PC-9 (cell line): ENCODE results near the gene DLG4. TPM values are rescaled to one million over a fixed set of nuclear protein-coding genes. Genes with fewer than 3 reads are reported as not detected.

Experiments
- BruUV-seq: library from RNA; stranded (reverse); fragments of 400-500 nt; replicated peaks from 2 replicates; lab custom pipeline; 2021; lab: Mats Ljungman, UMichigan
- CTCF ChIA-PET: fragments of 300-600 bp; sonication (Branson Sonifier 250); formaldehyde crosslinking; loops from one replicate; lab custom pipeline; 2022; ENCODE audit warnings: antibody characterized with exemption; lab: Charles Lee
- POLR2A ChIA-PET: fragments of 300-600 bp; sonication (Branson Sonifier 250); formaldehyde crosslinking; loops from one replicate; lab custom pipeline; 2022; ENCODE audit warnings: antibody characterized with exemption; ENCODE audit not compliant: unreplicated experiment; lab: Charles Lee
- DNase-seq, 2 experiments: peaks; one replicate each; pipeline versions ENCODE4 v3.0.0 to v3.0.0-alpha.2; 2015 to 2022; ENCODE audit warnings: mixed read lengths in 1 of 2
- H2AFZ ChIP-seq: fragments of 200-600 bp; sonication (generic); 2 replicates; pipeline ENCODE4 v1.8.1; 2017; ENCODE audit warnings: antibody characterized with exemption
- H3F3A ChIP-seq: fragments of 200-600 bp; sonication (generic); 2 replicates; pipeline ENCODE4 v1.8.1; 2017; ENCODE audit warnings: antibody characterized with exemption, mild to moderate bottlenecking, low read depth; ENCODE audit not compliant: insufficient read depth
- H3K27ac ChIP-seq: fragments of 200-600 bp; sonication (generic); 2 replicates; pipeline ENCODE4 v1.6.1; 2016; ENCODE audit warnings: mixed run types
- H3K27me3 ChIP-seq: fragments of 200-600 bp; sonication (generic); 2 replicates; pipeline ENCODE4 v1.6.1; 2016; ENCODE audit warnings: low read depth, mixed run types; ENCODE audit not compliant: insufficient read depth
- H3K36me3 ChIP-seq: fragments of 200-600 bp; sonication (generic); 2 replicates; pipeline ENCODE4 v1.6.1; 2016; ENCODE audit warnings: low read depth, mixed run types
- H3K4me1 ChIP-seq: fragments of 200-600 bp; sonication (generic); replicated peaks from 2 replicates; pipeline ENCODE4 v1.6.1; 2016; ENCODE audit warnings: mixed run types; ENCODE audit not compliant: insufficient read depth
- H3K4me2 ChIP-seq: fragments of 200-600 bp; sonication (generic); 2 replicates; pipeline ENCODE4 v1.6.1; 2017; ENCODE audit warnings: mixed run types
- H3K4me3 ChIP-seq: fragments of 200-600 bp; sonication (generic); 2 replicates; pipeline ENCODE4 v1.6.1; 2016; ENCODE audit warnings: mixed run types
- H3K79me2 ChIP-seq: fragments of 200-600 bp; sonication (generic); 2 replicates; pipeline ENCODE4 v1.6.1; 2017; ENCODE audit warnings: low read depth, mixed run types
- H3K9me2 ChIP-seq: fragments of 200-600 bp; sonication (generic); 2 replicates; pipeline ENCODE4 v1.8.1; 2017; ENCODE audit warnings: mild to moderate bottlenecking; ENCODE audit not compliant: insufficient read depth
- H3K9me3 ChIP-seq: fragments of 200-600 bp; sonication (generic); 2 replicates; pipeline ENCODE4 v1.8.1; 2016; ENCODE audit warnings: low read depth; ENCODE audit not compliant: insufficient read depth
- H4K20me1 ChIP-seq: fragments of 200-600 bp; sonication (generic); 2 replicates; pipeline ENCODE4 v1.8.1; 2017; ENCODE audit not compliant: insufficient read depth
- EZH2 ChIP-seq: fragments of 200-600 bp; sonication (generic); IDR thresholded peaks from 2 replicates; pipeline ENCODE4 v1.8.0; 2017; ENCODE audit warnings: antibody characterized with exemption, low read depth
- intact Hi-C: fragments of 100-400 bp; cut with micrococcal nuclease; formaldehyde crosslinking; loops from one replicate; pipeline ENCODE4 v1.10.0; 2022; ENCODE audit not compliant: unreplicated experiment
- total RNA-seq: library from RNA; stranded (reverse); gene quantifications from 2 replicates; pipeline ENCODE4 v1.2.3, GENCODE V29; 2021
- TF ChIP-seq, protein P1 (sequence below): fragments of 200-600 bp; sonication (generic); conservative IDR thresholded peaks from 2 replicates; pipeline ENCODE4 v1.6.1; 2017; ENCODE audit warnings: mixed run types, antibody characterized with exemption, mild to moderate bottlenecking, moderate library complexity

The DLG4 gene
- total RNA-seq, 1 experiment from 2014 or later, result 32.8 TPM

DNA sequence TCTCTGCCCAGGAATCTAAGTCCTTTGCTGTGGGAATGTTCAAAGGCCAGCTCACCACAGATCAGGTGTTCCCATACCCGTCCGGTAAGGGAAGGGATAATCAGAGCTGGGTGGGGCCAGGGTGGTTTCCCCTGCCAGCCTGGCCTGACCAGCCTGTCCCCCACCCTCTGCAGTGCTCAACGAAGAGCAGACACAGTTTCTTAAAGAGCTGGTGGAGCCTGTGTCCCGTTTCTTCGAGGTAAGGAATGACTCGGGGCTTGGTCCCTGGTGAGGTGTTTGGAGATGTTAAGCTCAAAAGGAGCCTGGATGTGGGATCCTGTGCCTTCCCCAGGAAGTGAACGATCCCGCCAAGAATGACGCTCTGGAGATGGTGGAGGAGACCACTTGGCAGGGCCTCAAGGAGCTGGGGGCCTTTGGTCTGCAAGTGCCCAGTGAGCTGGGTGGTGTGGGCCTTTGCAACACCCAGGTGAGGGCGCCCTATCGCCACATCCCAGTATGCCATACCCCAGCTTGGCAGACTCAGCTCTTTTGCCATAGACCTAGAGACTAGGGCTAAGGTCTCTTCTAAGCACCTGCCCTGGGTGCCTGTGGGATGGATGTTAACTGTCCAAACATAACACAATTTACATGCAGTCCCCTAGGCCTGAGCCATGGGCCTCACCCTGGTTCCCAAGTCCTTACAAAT is 1.1 kb upstream of the DLG4 start:
- H3K4me1 ChIP-seq, result peaks cover 33% of the 10 kb centered on the region
- H3K27ac ChIP-seq, result peak overlapping the region; percentile 98
- POLR2A ChIA-PET, result interaction anchor here (0.5 to 1.1 kb wide), 13 partner anchors 9 to 351 kb away, joined by 3 to 11 read pairs (median 4); partner anchors contain the start of genes DVL2, GABARAP and PHF23
- H3K79me2 ChIP-seq, result peaks cover 34% of the 10 kb centered on the region
- no TSS peak for BruUV-seq
- no peak overlapping the region for H2AFZ ChIP-seq
- intact Hi-C loops, result loop anchor here (5.0 kb wide), 1 partner anchor 87 kb away; the partner anchor contains the start of gene EIF5A
- H3K36me3 ChIP-seq, result peaks cover 31% of the 10 kb centered on the region
- peak overlapping the region; percentile 77 for H3K4me3 ChIP-seq
- H4K20me1 ChIP-seq, result peaks cover 36% of the 10 kb centered on the region
- no peaks in the 10 kb centered on the region for H3K9me3 ChIP-seq
- no peaks in the 10 kb centered on the region for H3K9me2 ChIP-seq
- H3K4me2 ChIP-seq, result peak overlapping the region; percentile 89
- DNase-seq, result peak; percentile 52 to 64
- H3K27me3 ChIP-seq, result no peaks in the 10 kb centered on the region
- H3F3A ChIP-seq, result peaks cover 56% of the 10 kb centered on the region
- CTCF ChIA-PET, result interaction anchor here (0.5 to 2.2 kb wide), 6 partner anchors 18 to 235 kb away, joined by 3 to 30 read pairs (median 4); partner anchors contain the start of genes GABARAP and PHF23
- no peak for TF ChIP-seq EZH2
- TF ChIP-seq, protein P1, sequence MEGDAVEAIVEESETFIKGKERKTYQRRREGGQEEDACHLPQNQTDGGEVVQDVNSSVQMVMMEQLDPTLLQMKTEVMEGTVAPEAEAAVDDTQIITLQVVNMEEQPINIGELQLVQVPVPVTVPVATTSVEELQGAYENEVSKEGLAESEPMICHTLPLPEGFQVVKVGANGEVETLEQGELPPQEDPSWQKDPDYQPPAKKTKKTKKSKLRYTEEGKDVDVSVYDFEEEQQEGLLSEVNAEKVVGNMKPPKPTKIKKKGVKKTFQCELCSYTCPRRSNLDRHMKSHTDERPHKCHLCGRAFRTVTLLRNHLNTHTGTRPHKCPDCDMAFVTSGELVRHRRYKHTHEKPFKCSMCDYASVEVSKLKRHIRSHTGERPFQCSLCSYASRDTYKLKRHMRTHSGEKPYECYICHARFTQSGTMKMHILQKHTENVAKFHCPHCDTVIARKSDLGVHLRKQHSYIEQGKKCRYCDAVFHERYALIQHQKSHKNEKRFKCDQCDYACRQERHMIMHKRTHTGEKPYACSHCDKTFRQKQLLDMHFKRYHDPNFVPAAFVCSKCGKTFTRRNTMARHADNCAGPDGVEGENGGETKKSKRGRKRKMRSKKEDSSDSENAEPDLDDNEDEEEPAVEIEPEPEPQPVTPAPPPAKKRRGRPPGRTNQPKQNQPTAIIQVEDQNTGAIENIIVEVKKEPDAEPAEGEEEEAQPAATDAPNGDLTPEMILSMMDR, result peak; percentile 68

GRCh38 chr17:7219229-7219811 is 316 bp downstream of the DLG4 start:
- Histone ChIP-seq H3K9me2 (no peaks in the 10 kb centered on the region), H3K9me3 (no peaks in the 10 kb centered on the region), H3F3A (peaks cover 50% of the 10 kb centered on the region), H2AFZ (peak overlapping the region; percentile 84), H3K27ac (peak overlapping the region; percentile 98), H3K27me3 (no peaks in the 10 kb centered on the region), H3K4me1 (peaks cover 41% of the 10 kb centered on the region), H3K4me2 (peak overlapping the region; percentile 89), H3K79me2 (peaks cover 34% of the 10 kb centered on the region), H4K20me1 (peaks cover 36% of the 10 kb centered on the region), H3K4me3 (peak overlapping the region; percentile 77), H3K36me3 (peaks cover 31% of the 10 kb centered on the region)
- CTCF ChIA-PET, result interaction anchor here (0.7 to 2.2 kb wide), 3 partner anchors 22 to 173 kb away, joined by 4 to 30 read pairs (median 4); partner anchors contain the start of gene GABARAP
- DNase-seq, result no peak
- intact Hi-C loops, result no loop called here
- POLR2A ChIA-PET, result interaction anchor here (0.5 to 0.7 kb wide), 4 partner anchors 15 to 87 kb away, joined by 4 to 7 read pairs (median 6); partner anchors contain the start of gene DVL2
- BruUV-seq, result TSS peak; percentile 20
- TF ChIP-seq, protein P1, result no peak
- no peak for TF ChIP-seq EZH2

DNA sequence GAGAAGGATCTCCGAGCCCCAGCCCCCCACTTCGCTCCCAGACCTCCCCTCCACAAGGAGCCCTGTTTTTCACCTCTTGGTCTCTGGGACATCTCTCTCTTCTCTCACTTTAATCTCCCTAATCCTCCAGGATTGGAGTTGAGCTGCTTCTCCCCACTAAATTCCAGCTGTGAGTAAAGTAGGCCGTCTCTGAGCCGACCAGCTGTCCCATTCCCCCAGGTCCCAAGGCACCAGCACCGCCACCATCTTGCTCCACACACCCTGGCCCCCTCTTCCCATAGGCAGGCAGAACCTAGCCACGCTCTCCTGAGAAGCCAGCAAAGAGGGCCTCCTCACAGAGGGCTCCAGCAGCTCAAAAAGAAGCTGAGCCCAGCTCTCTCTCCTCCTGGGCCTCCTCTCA is 878 bp downstream of the DLG4 start:
- H3K4me1 ChIP-seq, result peaks cover 41% of the 10 kb centered on the region
- no peaks in the 10 kb centered on the region for H3K9me2 ChIP-seq

More for the DNA sequence above, 878 bp downstream of the DLG4 start:
- Histone ChIP-seq H3K27me3 (no peaks in the 10 kb centered on the region), H3K79me2 (peaks cover 31% of the 10 kb centered on the region), H2AFZ (no peak overlapping the region), H3K27ac (peak overlapping the region; percentile 98), H3K9me3 (no peaks in the 10 kb centered on the region), H3F3A (peaks cover 52% of the 10 kb centered on the region), H3K4me2 (peak overlapping the region; percentile 89), H4K20me1 (peaks cover 32% of the 10 kb centered on the region), H3K36me3 (peaks cover 29% of the 10 kb centered on the region), H3K4me3 (0 out of 2 replicates have a peak overlapping the region, but pooled peaks have one; percentile 77)
- DNase-seq, result no peak
- ChIA-PET POLR2A (no interaction called here), CTCF (interaction anchor here (0.7 to 2.2 kb wide), 2 partner anchors 23 to 24 kb away, joined by 4 to 30 read pairs; partner anchors contain the start of gene GABARAP)
- no peak for TF ChIP-seq EZH2
- TF ChIP-seq, protein P1, result no peak
- no TSS peak for BruUV-seq
- intact Hi-C loops, result no loop called here
